RCC 7860 (cell line): ENCODE results near the gene MOB2.
A peak's percentile ranks its signal among the peaks of the same experiment; 100 is the strongest.

Experiments used
- DNase-seq: peaks from one replicate; pipeline ENCODE4 v3.0.0-alpha.2; 2015; ENCODE audit warnings: low spot score
- FAIRE-seq: peaks from 2 replicates; lab custom pipeline; 2012; peaks lifted over from hg19 to GRCh38; lab: Jason Lieb, UNC

The MOB2 gene, protein sequence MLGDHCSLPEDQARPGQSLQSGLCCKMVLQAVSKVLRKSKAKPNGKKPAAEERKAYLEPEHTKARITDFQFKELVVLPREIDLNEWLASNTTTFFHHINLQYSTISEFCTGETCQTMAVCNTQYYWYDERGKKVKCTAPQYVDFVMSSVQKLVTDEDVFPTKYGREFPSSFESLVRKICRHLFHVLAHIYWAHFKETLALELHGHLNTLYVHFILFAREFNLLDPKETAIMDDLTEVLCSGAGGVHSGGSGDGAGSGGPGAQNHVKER

DNA sequence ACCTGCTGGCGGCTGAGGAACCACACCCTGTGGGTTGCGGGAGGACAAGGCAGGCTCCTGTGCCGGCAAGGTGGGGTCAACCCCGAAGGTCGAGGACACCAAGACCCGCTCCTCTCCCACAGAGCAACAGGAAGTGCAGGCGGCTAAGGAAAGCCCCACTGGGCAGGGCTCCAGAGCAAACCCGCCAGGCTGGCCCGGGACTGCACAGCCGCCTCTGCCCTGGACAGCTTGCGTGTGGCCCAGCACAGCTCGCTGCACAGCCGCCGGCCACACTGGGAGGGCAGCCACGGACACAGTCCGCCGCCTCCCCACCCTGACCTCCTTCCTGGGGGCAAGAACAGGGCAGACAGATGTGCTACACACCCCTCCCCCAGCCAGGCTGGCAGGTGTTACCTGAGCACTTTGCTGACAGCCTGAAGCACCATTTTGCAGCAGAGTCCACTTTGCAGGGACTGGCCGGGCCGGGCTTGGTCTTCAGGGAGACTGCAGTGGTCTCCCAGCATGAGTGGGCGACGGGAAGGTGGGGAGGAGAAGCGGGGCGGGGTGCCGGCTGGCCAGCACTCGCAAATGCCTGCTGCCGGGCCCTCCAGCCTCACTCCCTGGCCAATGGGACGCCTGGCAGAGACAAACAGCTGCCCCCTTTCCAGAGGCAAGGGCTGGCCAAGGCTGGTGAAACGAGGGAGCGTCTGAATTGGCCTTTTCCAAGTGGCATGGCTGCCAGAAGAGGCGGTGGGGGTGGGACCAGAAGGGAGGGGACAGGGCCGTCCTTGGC lies at the start of gene MOB2:
MOB2 (minus strand) TSS at position 726 of the 772 bp plus-strand sequence; CDS start at position 503, 223 bp downstream.
- FAIRE-seq (no peak), DNase-seq (peak; percentile 3)

DNA sequence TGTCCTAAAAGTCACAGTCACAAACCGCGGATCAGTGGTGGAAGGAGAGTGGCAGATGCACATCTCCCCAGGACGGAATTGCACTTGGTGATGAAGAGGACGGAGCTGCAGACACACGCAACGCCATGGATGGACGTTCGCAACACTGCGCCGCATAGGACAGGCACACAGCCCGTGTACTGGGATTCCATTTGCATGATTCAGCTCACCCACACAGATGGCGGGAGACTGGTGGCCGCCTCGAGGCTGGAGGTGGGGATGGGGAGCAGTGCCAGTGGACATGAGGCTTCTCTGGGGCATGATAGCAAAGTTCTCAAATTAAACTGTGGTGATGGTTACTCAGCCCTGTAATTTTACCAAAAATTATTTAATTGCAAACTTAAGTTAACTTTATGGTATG lies 48.1 kb upstream of the MOB2 start:
- DNase-seq (no peak), FAIRE-seq (no peak)

DNA sequence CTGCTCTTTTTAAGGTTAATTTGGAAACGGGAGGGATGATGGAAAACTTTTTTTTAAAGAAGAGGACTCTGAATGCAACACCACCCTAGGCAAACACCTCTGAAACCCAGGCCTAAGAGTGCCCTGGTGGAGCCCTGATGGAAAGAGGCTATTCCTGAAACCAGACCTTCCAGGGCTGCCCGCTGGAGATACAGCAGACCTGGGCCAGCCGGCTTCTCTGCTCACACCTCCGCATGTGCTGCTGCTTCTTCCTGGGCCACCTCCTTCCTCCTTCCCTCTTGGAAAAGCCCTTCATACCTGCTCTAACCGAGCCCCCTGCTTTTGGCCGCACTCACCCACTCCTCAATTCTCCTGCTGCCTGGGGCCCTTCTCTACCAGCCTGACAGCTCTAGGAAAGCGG lies 47.6 kb upstream of the MOB2 start:
- DNase-seq (no peak), FAIRE-seq (no peak)

DNA sequence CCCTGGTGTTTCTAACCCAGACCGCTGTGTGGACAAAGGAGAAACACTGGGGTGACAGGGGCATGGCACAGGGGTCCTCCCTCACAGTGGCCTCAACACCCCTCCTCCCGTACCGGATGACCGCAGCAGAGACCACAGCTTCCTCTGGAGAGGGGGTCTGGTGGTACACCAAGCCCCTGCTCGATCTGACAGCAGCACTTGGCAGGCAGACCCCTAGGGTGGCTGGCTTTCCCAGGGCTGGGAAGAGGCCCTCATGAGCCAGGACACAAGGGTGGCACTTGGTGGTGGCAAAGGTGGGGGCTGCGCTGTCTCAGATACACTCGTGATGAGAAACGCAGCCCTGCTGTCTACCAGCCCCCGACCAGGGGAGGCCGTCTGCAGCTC lies 46.8 kb upstream of the MOB2 start:
- no peak for DNase-seq
- FAIRE-seq = no peak

DNA sequence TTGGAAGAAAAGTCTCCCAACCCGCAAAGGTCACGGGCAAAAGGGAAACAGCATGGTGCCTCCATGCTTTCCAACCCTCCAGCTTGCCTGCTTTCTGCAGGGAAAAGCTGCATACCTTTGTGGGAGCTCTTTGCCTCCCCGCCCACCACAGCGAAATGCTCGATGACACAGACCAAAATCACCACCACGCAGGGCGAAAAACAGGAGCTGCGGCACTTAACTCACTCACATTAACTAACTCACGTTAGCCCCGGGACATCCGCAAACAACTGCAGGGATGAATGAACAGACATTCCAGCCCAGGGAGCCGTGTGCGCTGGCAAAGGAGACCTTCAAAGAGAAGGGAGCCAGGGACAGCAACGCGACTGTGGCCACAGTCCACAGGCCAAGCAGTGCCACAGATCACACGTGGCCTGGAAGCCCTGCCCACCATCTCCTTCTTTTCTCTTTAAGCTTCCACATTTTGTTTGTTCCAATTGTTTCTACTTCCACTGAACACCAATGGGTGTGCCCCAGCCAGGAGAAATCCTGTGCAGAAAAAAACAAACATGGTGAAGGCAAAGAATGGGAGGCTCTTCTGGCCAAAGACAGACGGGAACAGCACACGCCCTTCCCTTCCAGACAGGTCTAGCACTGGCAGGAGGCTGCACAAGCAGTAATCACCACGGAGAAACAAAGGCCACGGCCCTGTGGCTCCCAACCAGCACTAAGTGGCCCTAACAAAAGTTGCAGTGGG lies 46.2 kb upstream of the MOB2 start:
- DNase-seq (no peak), FAIRE-seq (no peak)

DNA sequence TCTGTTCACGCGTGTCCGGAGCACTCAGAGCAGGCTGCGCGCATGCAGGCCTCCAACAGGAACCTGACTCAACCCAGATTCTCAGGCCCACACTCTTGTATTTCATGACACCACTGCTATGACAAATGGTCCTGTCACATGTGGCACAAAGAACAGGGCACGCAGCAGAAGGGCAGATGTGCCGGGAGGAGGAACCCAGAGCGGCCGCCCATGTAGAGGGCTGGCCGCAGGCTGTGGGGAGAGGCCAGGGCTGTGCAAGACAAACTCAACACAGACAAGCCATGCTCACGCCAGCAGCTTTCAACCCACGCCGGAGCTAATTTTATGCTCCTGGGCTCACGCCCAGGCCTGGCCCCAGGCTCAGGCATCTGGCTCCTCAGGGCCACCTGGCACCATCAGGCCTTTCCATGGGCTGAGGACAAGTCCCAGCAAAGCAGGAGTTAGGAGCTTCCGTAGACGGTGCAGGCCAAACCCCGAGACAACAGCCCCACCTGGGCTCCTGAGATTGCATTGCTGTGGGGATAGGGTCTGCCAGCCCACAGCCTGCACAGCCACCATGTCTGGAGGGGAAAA lies 45.5 kb upstream of the MOB2 start:
- DNase-seq = no peak
- FAIRE-seq = no peak

DNA sequence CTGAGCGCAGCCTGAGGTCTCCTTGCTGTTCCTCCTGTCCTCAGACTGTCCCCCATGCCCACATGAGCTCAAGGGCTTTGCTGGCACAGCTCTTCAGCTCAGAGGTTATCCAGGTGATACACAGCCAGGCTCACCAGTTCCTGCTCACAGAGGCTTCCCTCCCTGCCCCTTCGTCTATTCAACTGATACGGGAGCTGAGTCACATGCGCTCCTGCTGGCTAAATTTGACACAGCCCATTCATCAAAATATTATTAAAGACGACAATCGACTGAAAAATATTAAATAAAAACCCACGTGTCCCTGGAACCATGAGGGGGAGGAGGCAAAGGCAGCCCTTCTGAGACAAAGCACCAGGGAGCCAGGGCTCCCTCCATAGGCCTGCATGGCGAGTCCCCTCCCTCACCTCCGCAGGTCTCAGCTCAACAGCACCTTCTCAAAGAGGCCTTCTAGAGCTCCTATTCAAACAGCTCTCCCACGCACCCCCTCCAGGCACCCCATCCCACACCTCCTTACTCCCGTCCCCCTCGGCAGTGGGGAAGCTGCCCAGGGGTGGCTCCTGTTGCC lies 45.0 kb upstream of the MOB2 start:
- FAIRE-seq (no peak), DNase-seq (no peak)

DNA sequence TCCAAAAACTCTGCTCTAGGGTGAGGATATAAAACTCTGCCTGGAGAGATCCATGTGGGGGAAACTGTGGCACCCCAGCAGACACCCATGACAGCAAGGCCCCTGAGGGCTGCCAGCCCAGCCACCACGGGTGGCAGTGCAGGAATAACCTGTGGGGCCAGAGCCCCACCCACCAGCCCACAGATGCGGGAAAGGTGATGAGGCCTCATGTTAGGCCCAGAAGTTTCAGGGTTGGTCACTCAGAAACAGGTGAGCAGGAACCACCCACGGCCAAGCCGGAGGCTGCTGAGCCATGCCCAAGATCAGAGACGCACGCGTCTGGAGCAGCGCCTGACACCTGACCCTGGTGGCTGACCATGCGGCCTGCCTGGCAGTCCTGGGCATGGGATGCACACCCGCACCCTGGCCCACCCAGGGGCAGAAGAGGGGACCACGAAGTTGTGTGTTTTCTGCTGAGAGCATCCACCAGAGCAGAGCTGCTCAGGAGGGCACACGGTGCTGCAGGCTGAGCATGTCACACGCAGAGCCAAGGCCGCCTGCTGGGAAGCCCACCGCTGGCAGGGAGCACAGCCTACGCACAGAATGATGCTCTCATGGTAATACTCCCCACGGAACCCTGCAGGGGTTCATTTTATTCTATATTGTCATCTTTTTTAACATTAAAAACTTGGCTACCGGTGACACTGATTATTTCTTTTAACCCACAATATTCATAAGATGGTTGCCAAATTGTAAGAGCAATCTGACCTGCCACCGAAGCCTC lies 44.3 kb upstream of the MOB2 start:
- no peak for FAIRE-seq

DNA sequence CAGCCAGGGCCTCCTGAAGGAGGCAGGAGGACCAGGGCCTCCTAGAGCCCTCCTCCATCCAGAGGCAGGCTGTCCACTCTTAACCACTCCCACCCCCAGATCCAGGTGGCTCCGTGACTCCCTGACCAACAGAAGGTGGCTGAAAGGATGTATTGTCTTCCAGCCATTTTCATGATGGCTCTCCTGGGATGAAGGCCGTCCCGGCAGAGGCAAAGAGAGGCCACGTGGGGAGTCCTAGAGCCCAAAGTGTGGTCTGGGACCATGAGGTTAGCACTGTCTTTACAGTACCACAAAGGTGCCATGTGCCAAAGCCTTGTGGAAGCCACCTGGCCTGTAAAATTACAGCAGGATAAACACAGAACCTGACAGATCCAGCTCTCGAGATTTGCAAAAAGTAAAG lies 43.2 kb upstream of the MOB2 start:
- FAIRE-seq (no peak), DNase-seq (no peak)

More for the DNA sequence above, 44.3 kb upstream of the MOB2 start:
- DNase-seq = no peak

DNA sequence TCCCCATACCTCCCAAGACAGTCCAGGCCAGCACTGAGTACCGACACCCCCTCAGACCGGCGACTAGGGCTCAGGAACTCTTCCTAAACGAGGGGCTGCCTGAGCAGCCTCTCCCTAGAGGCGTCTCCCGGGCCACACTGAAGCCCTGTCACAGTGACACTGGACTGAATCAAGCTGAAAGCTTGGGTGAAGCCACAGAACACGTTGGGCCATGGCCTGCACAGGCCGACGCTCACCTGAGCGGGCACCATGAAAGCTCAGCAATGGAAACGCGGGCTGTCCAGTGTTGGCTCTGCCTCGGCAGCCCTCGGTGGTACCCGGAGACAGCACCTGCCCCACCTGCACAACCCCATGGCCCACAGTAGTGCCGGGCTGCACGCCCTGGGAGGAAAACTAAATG lies 42.7 kb upstream of the MOB2 start:
- DNase-seq (no peak), FAIRE-seq (no peak)

DNA sequence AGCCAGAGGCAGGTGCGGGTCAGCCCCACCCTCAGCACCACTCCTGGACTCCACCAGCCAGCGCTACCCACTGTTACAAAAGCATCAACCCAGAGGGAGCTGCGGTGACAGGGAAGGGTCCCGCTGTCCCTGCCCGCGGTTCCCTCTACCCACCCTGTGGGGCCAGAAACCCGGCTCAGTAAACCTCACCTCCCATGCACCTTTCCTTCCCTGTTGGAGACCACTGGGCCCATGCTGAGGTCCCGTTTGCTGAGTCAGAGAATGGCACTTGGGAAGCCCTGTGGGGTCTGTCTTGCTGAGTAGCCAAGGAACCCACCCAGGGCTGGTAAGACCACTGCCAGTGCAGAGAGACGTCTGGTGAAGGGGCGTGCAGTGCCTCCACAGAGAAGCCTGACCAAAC lies 42.1 kb upstream of the MOB2 start:
- FAIRE-seq = no peak
- DNase-seq = no peak

DNA sequence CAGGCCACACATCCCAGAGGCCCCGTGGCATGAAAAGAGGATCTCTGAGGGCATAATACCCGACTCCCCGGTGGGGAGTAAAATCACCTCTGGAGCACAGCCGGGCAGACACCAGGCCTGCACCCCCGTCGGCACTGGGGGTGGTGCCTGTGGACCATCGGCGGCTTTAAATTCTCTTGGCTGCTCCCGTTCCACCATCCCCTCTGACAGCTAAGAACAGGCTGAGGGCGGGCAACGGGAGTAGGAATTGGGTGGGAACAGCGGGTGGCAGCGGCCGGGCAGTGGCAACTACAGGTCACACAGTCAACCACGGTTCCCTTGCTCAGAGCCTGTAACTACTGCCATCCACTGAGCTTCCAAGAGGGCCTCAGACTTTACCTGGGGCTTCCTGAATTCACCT lies 40.2 kb upstream of the MOB2 start:
- no peak for FAIRE-seq
- no peak for DNase-seq

DNA sequence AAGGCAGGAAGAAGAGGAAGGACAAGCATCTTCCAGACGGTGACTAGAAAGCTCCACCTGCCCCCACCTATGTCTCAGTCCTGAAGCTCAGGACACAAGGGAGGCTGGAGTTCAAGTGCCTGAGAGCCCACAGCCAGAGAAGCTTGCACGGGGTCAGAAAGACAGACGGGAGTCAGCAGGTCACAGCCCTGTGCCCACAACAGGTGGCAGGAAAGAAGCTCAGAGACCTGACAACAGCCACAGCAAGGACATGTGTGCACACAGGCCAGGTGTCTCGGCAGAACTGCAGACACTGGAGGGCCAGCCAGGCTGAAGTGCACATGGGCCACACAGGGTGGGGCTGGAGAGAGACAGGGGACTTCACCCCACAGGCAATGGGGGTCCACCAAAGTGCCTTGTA lies 37.2 kb upstream of the MOB2 start:
- FAIRE-seq (no peak), DNase-seq (no peak)

DNA sequence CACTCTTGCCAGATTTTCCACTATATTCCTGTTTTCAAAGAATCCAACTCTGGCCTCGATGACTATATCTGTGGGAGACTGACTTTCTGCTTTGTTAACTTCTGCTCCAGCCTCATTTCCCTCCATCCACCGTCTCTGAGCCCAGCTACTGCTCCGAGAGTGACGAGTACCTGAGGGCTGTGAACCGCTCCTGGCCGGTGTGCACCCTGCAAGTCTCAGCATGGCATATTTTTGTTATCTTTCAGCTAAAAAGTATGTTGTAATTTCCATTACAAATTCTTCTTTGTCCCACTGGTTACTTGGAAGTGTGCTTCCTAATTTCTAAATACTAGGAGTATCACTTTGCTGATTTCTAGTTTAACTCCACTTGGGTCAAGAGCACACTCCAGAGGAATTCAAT lies 36.5 kb upstream of the MOB2 start:
- FAIRE-seq = no peak
- no peak for DNase-seq

DNA sequence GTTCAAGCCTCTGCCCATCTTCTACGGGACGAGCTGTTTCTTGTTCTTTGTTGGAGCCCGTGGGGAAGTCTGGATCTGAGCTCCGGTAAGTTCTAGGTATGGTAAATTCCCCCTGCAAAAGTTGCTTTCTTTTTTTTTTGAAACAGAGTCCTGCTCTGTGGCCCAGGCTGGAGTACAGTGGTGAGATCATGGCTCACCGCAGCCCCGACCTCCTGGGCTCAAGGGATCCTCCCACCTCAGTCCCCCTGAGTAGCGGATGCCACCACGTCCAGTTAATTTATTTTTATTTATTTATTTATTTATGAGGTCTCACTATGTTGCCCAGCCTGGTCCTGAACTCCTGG lies 35.5 kb upstream of the MOB2 start:
- no peak for DNase-seq
- no peak for FAIRE-seq

DNA sequence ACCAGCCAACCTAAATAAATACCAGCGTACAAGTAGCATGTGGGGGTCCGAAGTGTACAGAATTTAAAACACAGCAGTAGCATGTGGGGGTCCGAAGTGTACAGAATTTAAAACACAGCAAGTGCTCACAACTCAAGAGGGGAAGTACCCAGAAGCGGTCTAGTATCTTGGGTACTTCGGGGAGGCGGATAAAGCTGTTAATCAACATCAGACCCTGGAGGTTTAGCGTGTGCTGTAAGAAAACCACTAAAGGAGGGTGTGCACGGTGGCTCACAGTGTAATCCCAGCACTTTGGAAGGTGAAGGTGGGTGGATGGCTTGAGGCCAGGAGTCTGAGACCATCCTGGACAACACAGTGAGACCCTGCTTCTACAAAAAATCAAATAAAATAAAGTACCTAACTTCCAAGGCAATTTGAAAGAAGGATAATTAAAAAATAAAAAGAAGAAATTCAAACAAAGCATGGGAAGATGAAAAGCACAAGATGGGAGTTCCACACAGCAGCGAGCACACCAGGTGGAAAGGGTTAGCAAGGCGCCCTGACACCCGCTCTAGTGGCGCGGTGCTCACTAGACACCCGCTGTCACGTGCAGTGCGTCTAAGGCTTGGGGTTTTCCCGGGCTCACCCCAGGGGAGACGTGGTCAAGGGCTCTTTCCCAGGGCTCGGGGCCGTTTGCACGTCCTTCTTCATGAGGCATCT lies 35.0 kb upstream of the MOB2 start:
- FAIRE-seq = no peak
- DNase-seq = no peak

DNA sequence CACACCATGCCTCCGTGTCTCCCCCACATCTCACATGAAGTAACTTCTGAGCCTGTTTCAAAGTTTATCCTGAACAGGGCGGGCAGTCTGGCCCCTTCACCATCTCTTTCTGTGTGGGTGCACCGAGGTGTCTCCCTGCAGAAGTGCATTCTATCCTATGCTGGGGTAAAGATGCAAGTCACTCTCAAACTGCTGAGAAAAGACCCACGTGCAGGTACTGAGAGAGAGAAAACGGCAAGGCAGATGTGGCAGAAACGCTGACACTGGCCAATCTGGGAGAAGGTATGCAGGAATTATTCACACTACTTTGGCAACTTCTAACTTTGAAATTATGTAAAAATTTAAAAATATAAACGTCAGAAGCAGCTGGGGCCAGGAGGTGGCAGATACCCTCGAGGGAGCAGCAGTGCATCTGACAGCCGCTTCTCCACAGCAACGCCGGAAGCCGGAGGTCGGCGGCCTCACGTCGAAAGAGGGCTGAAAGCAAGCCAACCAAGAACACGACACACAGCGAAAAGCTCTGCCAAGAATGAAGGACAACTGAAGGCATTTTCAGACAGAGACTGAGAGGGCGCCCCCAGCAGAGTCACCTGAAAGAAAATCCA lies 34.2 kb upstream of the MOB2 start:
- no peak for FAIRE-seq
- no peak for DNase-seq

DNA sequence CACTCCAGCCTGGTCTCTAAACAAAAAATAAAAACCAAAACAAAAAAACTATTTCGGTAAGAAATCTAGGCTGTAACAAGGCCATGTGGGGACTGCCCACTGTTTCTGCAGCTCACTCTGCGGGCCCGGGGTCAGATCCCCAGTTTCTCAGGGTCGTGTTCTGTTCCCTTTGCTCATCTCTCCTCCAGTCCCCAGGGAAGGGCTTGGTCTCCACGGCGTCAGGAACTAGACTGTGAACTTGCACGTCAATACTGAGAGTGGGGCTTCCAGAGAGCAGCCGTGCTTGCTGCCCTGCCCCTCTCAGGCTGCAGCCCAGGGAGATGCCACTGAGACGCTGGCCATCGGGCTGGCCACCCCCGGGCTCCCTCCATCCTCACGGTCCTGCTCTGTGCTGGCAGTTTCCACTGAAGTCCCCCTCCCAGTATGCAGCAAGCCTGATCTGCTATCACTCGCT lies 33.7 kb upstream of the MOB2 start:
- DNase-seq (no peak), FAIRE-seq (no peak)
